Measurements from ENCODE around the gene DUOX1.

- TF ChIP-seq CTCF (IDR thresholded peaks at IDR 0.05) (no peak), POLR2A (IDR thresholded peaks at IDR 0.05) (no peak)
Observed at GRCh38 chr15:45123397-45123796, 6.4 kb upstream of the DUOX1 start.
